ENCODE results near the gene DLG2.

Gene DLG2

GRCh38 chr11:83954780-83955179 is 1672.4 kb downstream of the DLG2 start:
- H3K4me3 ChIP-seq (ENCODE audit: low read length): no peak overlapping the region
- no peaks in the 10 kb centered on the region for H3K36me3 ChIP-seq (ENCODE audit: control insufficient read depth, insufficient read depth, low read length)
- DNase-seq (ENCODE audit: low read depth, low spot score): no peak
- no CpG with 5 or more reads among the region's 4 CpGs for WGBS (ENCODE audit: insufficient coverage, insufficient read length)
- H3K9me3 ChIP-seq (ENCODE audit: control insufficient read depth, insufficient read depth, low read length): no peaks in the 10 kb centered on the region
- 0 out of 2 replicates have a peak, but pooled peaks cover 2% of the 10 kb centered on the region for H3K4me1 ChIP-seq (ENCODE audit: control insufficient read depth, insufficient read depth, low read length)
- H3K27ac ChIP-seq (ENCODE audit: low read length): no peak overlapping the region
- no peaks in the 10 kb centered on the region for H3K27me3 ChIP-seq (ENCODE audit: control insufficient read depth, insufficient read depth, low read length)

- H3K36me3 ChIP-seq (ENCODE audit: control insufficient read depth, insufficient read depth, low read length): no peaks in the 10 kb centered on the region
- H3K4me1 ChIP-seq (ENCODE audit: control insufficient read depth, insufficient read depth, low read length): 0 out of 2 replicates have a peak, but pooled peaks cover 2% of the 10 kb centered on the region
- H3K27me3 ChIP-seq (ENCODE audit: control insufficient read depth, insufficient read depth, low read length): no peaks in the 10 kb centered on the region
- WGBS (ENCODE audit: insufficient coverage, insufficient read length): no CpG with 5 or more reads among the region's 1 CpG
- DNase-seq (ENCODE audit: low read depth, low spot score): no peak
- no peak overlapping the region for H3K27ac ChIP-seq (ENCODE audit: low read length)
- no peaks in the 10 kb centered on the region for H3K9me3 ChIP-seq (ENCODE audit: control insufficient read depth, insufficient read depth, low read length)
- no peak overlapping the region for H3K4me3 ChIP-seq (ENCODE audit: low read length)
These were observed 1675.6 kb downstream of the DLG2 start for GRCh38 chr11:83951521-83951920.

DNA sequence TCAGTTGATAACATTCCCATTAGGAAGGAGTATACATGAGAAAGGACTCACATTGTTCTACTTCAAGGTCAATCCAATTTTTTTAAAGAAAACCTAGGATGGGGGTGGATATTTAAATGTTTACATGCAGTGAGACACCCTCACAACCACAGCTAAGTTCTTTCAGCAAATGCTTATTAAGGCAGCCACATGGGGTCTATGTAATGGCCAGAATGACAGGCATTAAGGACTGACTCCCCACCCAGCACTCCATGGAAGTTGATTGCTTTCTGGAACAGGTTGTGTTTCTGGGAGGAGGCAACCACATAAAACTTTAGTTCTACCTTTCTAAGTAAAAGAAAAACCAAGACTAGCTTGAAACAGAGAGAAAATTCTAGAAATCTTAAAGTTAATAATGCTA is 1678.9 kb downstream of the DLG2 start:
- H3K4me3 ChIP-seq (ENCODE audit: low read length): no peak overlapping the region

GRCh38 chr11:83945976-83946375 is 1681.2 kb downstream of the DLG2 start:
- no peaks in the 10 kb centered on the region for H3K27me3 ChIP-seq (ENCODE audit: control insufficient read depth, insufficient read depth, low read length)
- H3K4me3 ChIP-seq (ENCODE audit: low read length): no peak overlapping the region
- DNase-seq (ENCODE audit: low read depth, low spot score): no peak
- H3K36me3 ChIP-seq (ENCODE audit: control insufficient read depth, insufficient read depth, low read length): no peaks in the 10 kb centered on the region
- no CpG with 5 or more reads among the region's 7 CpGs for WGBS (ENCODE audit: insufficient coverage, insufficient read length)
- no peak overlapping the region for H3K27ac ChIP-seq (ENCODE audit: low read length)
- H3K4me1 ChIP-seq (ENCODE audit: control insufficient read depth, insufficient read depth, low read length): no peaks in the 10 kb centered on the region
- no peaks in the 10 kb centered on the region for H3K9me3 ChIP-seq (ENCODE audit: control insufficient read depth, insufficient read depth, low read length)

More for the DNA sequence above, 1678.9 kb downstream of the DLG2 start:
- H3K9me3 ChIP-seq (ENCODE audit: control insufficient read depth, insufficient read depth, low read length): no peaks in the 10 kb centered on the region
- no peaks in the 10 kb centered on the region for H3K36me3 ChIP-seq (ENCODE audit: control insufficient read depth, insufficient read depth, low read length)
- 0 out of 2 replicates have a peak, but pooled peaks cover 1% of the 10 kb centered on the region for H3K4me1 ChIP-seq (ENCODE audit: control insufficient read depth, insufficient read depth, low read length)
- H3K27ac ChIP-seq (ENCODE audit: low read length): no peak overlapping the region
- H3K27me3 ChIP-seq (ENCODE audit: control insufficient read depth, insufficient read depth, low read length): no peaks in the 10 kb centered on the region
- no peak for DNase-seq (ENCODE audit: low read depth, low spot score)

- H3K9me3 ChIP-seq (ENCODE audit: control insufficient read depth, insufficient read depth, low read length): no peaks in the 10 kb centered on the region
- no peaks in the 10 kb centered on the region for H3K4me1 ChIP-seq (ENCODE audit: control insufficient read depth, insufficient read depth, low read length)
- H3K4me3 ChIP-seq (ENCODE audit: low read length): no peak overlapping the region
- no peaks in the 10 kb centered on the region for H3K27me3 ChIP-seq (ENCODE audit: control insufficient read depth, insufficient read depth, low read length)
- H3K36me3 ChIP-seq (ENCODE audit: control insufficient read depth, insufficient read depth, low read length): no peaks in the 10 kb centered on the region
- WGBS (ENCODE audit: insufficient coverage, insufficient read length): no CpG with 5 or more reads among the region's 1 CpG
- DNase-seq (ENCODE audit: low read depth, low spot score): no peak
- H3K27ac ChIP-seq (ENCODE audit: low read length): no peak overlapping the region
These were observed 1686.1 kb downstream of the DLG2 start for GRCh38 chr11:83941050-83941449.

DNA sequence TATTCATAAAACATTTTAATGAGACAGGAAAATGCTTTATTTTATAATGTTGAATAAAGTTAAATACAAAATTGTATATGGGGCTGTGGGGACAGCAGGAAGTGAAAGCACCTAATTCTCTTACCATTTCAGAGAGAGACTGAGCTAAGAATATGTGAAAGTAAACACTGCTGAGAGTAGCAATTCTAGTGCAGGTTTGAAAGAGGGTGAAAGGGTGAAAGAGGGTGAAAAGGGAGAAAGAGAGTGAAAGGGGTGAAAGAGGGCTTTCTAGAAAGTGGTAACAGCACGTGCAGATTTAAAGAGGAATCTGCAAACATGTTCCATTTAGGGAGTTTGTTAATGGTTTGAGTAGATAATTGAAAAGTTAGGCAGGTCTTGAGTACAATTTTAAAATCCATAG is 1689.0 kb downstream of the DLG2 start:
- Histone ChIP-seq H3K9me3 (ENCODE audit: control insufficient read depth, insufficient read depth, low read length) (no peaks in the 10 kb centered on the region), H3K4me1 (ENCODE audit: control insufficient read depth, insufficient read depth, low read length) (no peaks in the 10 kb centered on the region), H3K27ac (ENCODE audit: low read length) (no peak overlapping the region), H3K36me3 (ENCODE audit: control insufficient read depth, insufficient read depth, low read length) (no peaks in the 10 kb centered on the region), H3K27me3 (ENCODE audit: control insufficient read depth, insufficient read depth, low read length) (no peaks in the 10 kb centered on the region), H3K4me3 (ENCODE audit: low read length) (no peak overlapping the region)
- WGBS (ENCODE audit: insufficient coverage, insufficient read length): 100% methylated on average over 1 of the region's 1 CpG
- DNase-seq (ENCODE audit: low read depth, low spot score): no peak

GRCh38 chr11:83933008-83933407 is 1694.1 kb downstream of the DLG2 start:
- no peaks in the 10 kb centered on the region for H3K27me3 ChIP-seq (ENCODE audit: control insufficient read depth, insufficient read depth, low read length)
- no peak overlapping the region for H3K4me3 ChIP-seq (ENCODE audit: low read length)
- no peaks in the 10 kb centered on the region for H3K36me3 ChIP-seq (ENCODE audit: control insufficient read depth, insufficient read depth, low read length)
- H3K27ac ChIP-seq (ENCODE audit: low read length): no peak overlapping the region
- no peak for DNase-seq (ENCODE audit: low read depth, low spot score)
- H3K4me1 ChIP-seq (ENCODE audit: control insufficient read depth, insufficient read depth, low read length): no peaks in the 10 kb centered on the region
- WGBS (ENCODE audit: insufficient coverage, insufficient read length): no CpG with 5 or more reads among the region's 3 CpGs
- no peaks in the 10 kb centered on the region for H3K9me3 ChIP-seq (ENCODE audit: control insufficient read depth, insufficient read depth, low read length)

- no CpG with 5 or more reads among the region's 1 CpG for WGBS (ENCODE audit: insufficient coverage, insufficient read length)
- H3K4me3 ChIP-seq (ENCODE audit: low read length): no peak overlapping the region
These were observed 1699.7 kb downstream of the DLG2 start for GRCh38 chr11:83927422-83927821.

GRCh38 chr11:83924795-83925542 is 1702.2 kb downstream of the DLG2 start:
- H3K4me1 ChIP-seq (ENCODE audit: control insufficient read depth, insufficient read depth, low read length): no peaks in the 10 kb centered on the region
- WGBS (ENCODE audit: insufficient coverage, insufficient read length): no CpG with 5 or more reads among the region's 6 CpGs
- H3K9me3 ChIP-seq (ENCODE audit: control insufficient read depth, insufficient read depth, low read length): no peaks in the 10 kb centered on the region
- no peak for DNase-seq (ENCODE audit: low read depth, low spot score)
- no peak overlapping the region for H3K27ac ChIP-seq (ENCODE audit: low read length)
- H3K27me3 ChIP-seq (ENCODE audit: control insufficient read depth, insufficient read depth, low read length): no peaks in the 10 kb centered on the region
- H3K36me3 ChIP-seq (ENCODE audit: control insufficient read depth, insufficient read depth, low read length): no peaks in the 10 kb centered on the region
- no peak overlapping the region for H3K4me3 ChIP-seq (ENCODE audit: low read length)

More at GRCh38 chr11:83927422-83927821, 1699.7 kb downstream of the DLG2 start:
- Histone ChIP-seq H3K9me3 (ENCODE audit: control insufficient read depth, insufficient read depth, low read length) (no peaks in the 10 kb centered on the region), H3K27ac (ENCODE audit: low read length) (no peak overlapping the region), H3K36me3 (ENCODE audit: control insufficient read depth, insufficient read depth, low read length) (no peaks in the 10 kb centered on the region), H3K27me3 (ENCODE audit: control insufficient read depth, insufficient read depth, low read length) (no peaks in the 10 kb centered on the region), H3K4me1 (ENCODE audit: control insufficient read depth, insufficient read depth, low read length) (no peaks in the 10 kb centered on the region)
- no peak for DNase-seq (ENCODE audit: low read depth, low spot score)

DNA sequence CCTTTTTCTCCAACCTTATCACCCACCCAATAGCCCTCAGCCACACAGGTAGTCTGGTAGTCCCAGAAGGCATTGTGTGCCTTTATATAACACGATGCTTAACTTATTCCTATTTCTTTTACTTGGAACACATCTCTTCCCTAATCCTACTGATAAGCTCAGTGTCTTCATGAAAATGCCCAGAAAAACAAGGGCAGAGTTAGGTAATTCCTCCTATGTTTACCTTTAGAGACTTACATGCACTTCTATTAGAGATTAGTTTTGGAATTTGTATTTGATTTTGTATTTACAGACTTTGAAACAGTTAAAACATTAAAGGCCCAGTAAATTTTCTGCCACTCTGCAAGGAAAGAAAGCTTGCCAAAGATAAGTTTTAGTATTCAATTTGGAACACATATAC is 1703.2 kb downstream of the DLG2 start:
- H3K4me3 ChIP-seq (ENCODE audit: low read length): no peak overlapping the region
- DNase-seq (ENCODE audit: low read depth, low spot score): no peak
- no peaks in the 10 kb centered on the region for H3K27me3 ChIP-seq (ENCODE audit: control insufficient read depth, insufficient read depth, low read length)
- WGBS (ENCODE audit: insufficient coverage, insufficient read length): no CpG with 5 or more reads among the region's 1 CpG
- no peak overlapping the region for H3K27ac ChIP-seq (ENCODE audit: low read length)
- H3K9me3 ChIP-seq (ENCODE audit: control insufficient read depth, insufficient read depth, low read length): no peaks in the 10 kb centered on the region
- no peaks in the 10 kb centered on the region for H3K36me3 ChIP-seq (ENCODE audit: control insufficient read depth, insufficient read depth, low read length)
- no peaks in the 10 kb centered on the region for H3K4me1 ChIP-seq (ENCODE audit: control insufficient read depth, insufficient read depth, low read length)

DNA sequence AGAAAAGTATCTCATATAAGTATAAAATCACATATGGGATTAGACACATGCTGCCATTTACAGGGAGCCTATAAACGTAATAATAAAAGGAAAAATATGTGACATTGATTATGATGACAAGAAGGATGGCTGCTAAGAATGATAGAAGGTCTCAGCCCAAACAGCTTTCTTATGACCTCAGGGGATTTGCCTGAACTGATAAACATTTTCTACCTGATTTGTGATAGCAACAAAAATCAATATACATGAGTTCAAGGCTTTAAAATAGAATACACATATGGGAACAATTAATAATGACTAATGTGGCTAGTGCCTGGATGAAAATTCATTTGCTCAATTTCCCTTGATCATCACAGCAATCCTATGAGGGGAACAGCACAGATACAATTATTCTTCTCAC is 1704.2 kb downstream of the DLG2 start:
- no peak overlapping the region for H3K4me3 ChIP-seq (ENCODE audit: low read length)
- no peaks in the 10 kb centered on the region for H3K36me3 ChIP-seq (ENCODE audit: control insufficient read depth, insufficient read depth, low read length)
- no peaks in the 10 kb centered on the region for H3K4me1 ChIP-seq (ENCODE audit: control insufficient read depth, insufficient read depth, low read length)
- no peak overlapping the region for H3K27ac ChIP-seq (ENCODE audit: low read length)
- no peaks in the 10 kb centered on the region for H3K27me3 ChIP-seq (ENCODE audit: control insufficient read depth, insufficient read depth, low read length)
- no CpG with 5 or more reads among the region's 1 CpG for WGBS (ENCODE audit: insufficient coverage, insufficient read length)
- DNase-seq (ENCODE audit: low read depth, low spot score): no peak
- no peaks in the 10 kb centered on the region for H3K9me3 ChIP-seq (ENCODE audit: control insufficient read depth, insufficient read depth, low read length)

Measured in iPS DF 6.9 (cell line).